Heart left ventricle (tissue), 13 donors: ENCODE measurements around the gene RHBDF2.

Experiments used
- POLR2A ChIP-seq, 2 donors: fragments of 450-650 bp; IDR thresholded peaks; one replicate each; pipeline ENCODE4 v1.6.1; 2017; ENCODE audit warnings: antibody characterized with exemption in 2 of 2, mild to moderate bottlenecking in 2 of 2, moderate library complexity in 2 of 2
- TF ChIP-seq, protein P1 (sequence below), 12 donors: fragments of 200-600 bp; sonication (generic) in 4 of 12; IDR thresholded peaks; one replicate each; pipeline versions ENCODE4 v1.5.0 to v1.8.0; 2018 to 2022; ENCODE audit warnings: antibody characterized with exemption in 12 of 12, mild to moderate bottlenecking in 5 of 12
- donor health status: ischemic (EF 13 %, LVEDD 7.1; RV severe dilation, severe dysfunction).
- donor health status: DM: no; HTN: yes; CAD: no.
- donor health status: DM: no; HTN: no; CAD: no.
- donor health status: ischemic (EF 25% LVEDD 6.9; RV normal size, moderate dysfunction).
- donor health status: ischemic (EF 25% LVEDD 5.7; RV mildly dilated, moderate dysfunction).
- donor health status: ischemic (EF 35%, LVEDD 5.7; RV mildly dilated, moderate dysfunction).
- donor health status: nonischemic (EF 11% LVEDD 7.7; RV severe dilation, severe dysfunction).
- donor health status: DM: yes; HTN: yes; CAD: no.
- donor health status: PGD.
- donor health status: ischemic (EF 29% LVEDD 5.4; RV normal size, mild dysfunction).
- donor health status: nonischemic (EF 23%, LVEDD 6.1; RV moderate dilation, normal function).

DNA sequence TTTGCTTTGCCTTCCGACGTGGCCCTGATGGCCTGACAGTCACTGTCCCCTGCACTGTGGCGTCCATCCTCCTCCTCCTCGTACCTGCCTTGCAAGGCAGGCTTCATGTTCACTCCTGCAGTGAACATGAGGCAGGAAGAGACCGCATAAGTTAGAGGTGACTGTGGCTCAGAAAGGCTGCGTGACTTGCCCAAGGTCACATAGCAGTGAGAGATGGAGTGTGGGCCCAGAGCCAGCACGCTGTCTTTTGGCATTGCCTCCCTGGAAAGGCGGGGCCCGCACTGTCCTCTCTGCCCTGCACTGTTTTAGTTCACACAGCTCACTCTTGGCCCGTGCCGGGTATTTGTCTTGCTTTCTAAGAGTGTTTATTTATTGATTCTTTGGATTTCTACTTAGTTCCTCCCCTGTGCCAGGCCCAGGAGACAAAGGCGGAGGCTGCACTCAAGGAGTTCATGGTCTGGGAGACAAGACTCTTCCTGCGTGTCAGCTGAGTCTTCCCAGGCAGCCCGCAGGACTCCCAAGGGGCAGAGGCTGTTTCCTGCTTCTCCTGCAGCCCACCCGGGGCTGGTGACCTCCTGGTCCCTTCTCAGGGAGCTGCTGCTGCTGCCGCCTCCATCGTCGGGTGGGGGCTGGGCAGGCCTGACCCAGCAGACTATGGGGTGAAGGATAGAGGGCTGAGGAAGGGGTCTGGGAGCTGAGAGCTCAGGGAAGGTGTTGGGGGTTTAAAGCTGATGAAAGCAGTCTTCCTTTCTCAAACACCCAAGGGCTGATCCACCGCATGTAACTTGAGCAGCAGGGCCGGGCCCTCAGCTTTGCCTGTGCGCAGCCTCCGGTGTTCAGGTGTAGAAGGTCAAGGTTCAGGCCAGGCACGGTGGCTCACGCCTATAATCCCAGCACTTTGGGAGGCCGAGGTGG lies 23.6 kb upstream of the RHBDF2 start:
- no peak for TF ChIP-seq POLR2A (IDR thresholded peaks at IDR 0.05)
- TF ChIP-seq, protein P1, sequence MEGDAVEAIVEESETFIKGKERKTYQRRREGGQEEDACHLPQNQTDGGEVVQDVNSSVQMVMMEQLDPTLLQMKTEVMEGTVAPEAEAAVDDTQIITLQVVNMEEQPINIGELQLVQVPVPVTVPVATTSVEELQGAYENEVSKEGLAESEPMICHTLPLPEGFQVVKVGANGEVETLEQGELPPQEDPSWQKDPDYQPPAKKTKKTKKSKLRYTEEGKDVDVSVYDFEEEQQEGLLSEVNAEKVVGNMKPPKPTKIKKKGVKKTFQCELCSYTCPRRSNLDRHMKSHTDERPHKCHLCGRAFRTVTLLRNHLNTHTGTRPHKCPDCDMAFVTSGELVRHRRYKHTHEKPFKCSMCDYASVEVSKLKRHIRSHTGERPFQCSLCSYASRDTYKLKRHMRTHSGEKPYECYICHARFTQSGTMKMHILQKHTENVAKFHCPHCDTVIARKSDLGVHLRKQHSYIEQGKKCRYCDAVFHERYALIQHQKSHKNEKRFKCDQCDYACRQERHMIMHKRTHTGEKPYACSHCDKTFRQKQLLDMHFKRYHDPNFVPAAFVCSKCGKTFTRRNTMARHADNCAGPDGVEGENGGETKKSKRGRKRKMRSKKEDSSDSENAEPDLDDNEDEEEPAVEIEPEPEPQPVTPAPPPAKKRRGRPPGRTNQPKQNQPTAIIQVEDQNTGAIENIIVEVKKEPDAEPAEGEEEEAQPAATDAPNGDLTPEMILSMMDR (IDR thresholded peaks at IDR 0.05), result no peak
